Loucy (cell line): ENCODE measurements around the gene DCP1A.

Experiments used
- EZH2phosphoT487 ChIP-seq: fragments of 200-600 bp; IDR thresholded peaks from 2 replicates; pipeline ENCODE4 v1.6.1; 2018; ENCODE audit warnings: antibody characterized with exemption, mild to moderate bottlenecking, moderate library complexity, borderline replicate concordance
- TF ChIP-seq, protein P1 (sequence below): fragments of 200-600 bp; sonication (generic); conservative IDR thresholded peaks from 2 replicates; pipeline ENCODE4 v1.5.1; 2014; ENCODE audit warnings: mild to moderate bottlenecking, antibody characterized with exemption, low read length

DNA sequence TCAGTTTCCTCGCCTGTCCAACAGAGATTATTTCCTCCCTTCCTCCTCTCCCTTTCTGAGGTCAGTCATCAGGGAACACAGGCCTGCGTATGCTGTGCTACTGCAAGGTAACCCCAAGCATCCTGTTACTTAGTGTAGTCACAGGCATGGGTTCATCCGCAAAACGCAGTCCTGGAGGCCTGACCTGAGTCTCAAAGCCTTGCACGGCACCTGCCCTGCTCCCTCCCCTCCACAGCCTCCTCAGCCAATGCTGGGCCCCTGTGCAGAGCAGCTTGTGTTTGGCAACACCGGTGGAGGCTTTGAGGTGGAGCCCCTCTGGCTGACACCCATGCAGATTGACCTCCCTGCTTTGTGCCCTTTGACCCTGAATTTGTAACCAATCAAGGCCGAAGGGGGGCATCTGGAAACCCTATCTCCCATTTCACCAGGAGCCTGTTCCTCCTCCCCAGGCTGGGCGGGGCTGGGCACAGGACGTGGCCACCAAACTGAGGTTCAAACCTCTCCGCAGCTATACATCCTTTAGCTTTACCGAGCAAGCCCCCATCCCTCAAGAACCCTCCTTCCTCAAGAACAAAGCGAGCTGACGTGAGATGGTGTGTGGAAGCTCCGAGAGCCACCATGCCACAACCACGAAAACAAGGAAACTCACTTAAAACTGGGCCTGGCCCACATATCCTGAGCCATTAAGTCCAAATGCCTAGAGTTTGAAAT lies 113.1 kb downstream of the DCP1A start:
- TF ChIP-seq, protein P1, sequence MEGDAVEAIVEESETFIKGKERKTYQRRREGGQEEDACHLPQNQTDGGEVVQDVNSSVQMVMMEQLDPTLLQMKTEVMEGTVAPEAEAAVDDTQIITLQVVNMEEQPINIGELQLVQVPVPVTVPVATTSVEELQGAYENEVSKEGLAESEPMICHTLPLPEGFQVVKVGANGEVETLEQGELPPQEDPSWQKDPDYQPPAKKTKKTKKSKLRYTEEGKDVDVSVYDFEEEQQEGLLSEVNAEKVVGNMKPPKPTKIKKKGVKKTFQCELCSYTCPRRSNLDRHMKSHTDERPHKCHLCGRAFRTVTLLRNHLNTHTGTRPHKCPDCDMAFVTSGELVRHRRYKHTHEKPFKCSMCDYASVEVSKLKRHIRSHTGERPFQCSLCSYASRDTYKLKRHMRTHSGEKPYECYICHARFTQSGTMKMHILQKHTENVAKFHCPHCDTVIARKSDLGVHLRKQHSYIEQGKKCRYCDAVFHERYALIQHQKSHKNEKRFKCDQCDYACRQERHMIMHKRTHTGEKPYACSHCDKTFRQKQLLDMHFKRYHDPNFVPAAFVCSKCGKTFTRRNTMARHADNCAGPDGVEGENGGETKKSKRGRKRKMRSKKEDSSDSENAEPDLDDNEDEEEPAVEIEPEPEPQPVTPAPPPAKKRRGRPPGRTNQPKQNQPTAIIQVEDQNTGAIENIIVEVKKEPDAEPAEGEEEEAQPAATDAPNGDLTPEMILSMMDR: no peak
- TF ChIP-seq EZH2phosphoT487: no peak
